Measurements from ENCODE around the gene PPP2R5C. TPM values are rescaled to one million over a fixed set of nuclear protein-coding genes. Genes with fewer than 3 reads are reported as not detected.

Gene PPP2R5C
- total and polyA plus RNA-seq, 9 of the 15 experiments (the other 6 are each of a cell fraction or from before 2014, with no cell fraction given), result 284 to 617 (median 395) TPM

DNA sequence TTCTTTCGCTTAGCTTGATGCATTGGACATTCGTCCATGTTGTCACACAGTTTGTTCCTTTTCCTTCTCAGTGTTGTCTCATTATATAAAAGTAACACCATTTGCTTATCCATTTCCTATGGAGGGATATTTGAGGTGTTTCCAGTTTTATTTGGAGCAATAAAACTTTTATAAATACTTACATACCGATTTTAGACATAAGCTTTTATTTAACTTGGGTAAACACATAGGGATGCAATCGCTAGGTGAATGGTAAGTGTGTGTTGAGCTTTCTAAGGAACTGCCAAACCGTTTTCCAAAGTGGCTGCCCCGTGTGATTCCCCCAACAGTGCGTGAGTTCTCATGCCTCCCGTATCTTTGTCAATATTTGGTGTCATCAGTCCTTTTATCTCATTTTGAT is 107.7 kb downstream of the PPP2R5C start (continued):
- TF ChIP-seq, protein P1, sequence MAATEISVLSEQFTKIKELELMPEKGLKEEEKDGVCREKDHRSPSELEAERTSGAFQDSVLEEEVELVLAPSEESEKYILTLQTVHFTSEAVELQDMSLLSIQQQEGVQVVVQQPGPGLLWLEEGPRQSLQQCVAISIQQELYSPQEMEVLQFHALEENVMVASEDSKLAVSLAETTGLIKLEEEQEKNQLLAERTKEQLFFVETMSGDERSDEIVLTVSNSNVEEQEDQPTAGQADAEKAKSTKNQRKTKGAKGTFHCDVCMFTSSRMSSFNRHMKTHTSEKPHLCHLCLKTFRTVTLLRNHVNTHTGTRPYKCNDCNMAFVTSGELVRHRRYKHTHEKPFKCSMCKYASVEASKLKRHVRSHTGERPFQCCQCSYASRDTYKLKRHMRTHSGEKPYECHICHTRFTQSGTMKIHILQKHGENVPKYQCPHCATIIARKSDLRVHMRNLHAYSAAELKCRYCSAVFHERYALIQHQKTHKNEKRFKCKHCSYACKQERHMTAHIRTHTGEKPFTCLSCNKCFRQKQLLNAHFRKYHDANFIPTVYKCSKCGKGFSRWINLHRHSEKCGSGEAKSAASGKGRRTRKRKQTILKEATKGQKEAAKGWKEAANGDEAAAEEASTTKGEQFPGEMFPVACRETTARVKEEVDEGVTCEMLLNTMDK (IDR thresholded peaks at IDR 0.05; ENCODE audit: borderline replicate concordance, insufficient read depth, low read depth, low read length, poor library complexity, severe bottlenecking), result no peak
- TF ChIP-seq JUND (IDR thresholded peaks at IDR 0.05; ENCODE audit: borderline replicate concordance, low read depth, low read length) (no peak), JUND (tag; IDR thresholded peaks at IDR 0.05; ENCODE audit: borderline replicate concordance, low read depth, low read length) (no peak), MEF2A (IDR thresholded peaks at IDR 0.05; ENCODE audit: control insufficient read depth, low read depth, low read length) (no peak), KAT7 (CRISPR knock-in tag; IDR thresholded peaks at IDR 0.05; ENCODE audit: borderline replicate concordance) (no peak)

DNA sequence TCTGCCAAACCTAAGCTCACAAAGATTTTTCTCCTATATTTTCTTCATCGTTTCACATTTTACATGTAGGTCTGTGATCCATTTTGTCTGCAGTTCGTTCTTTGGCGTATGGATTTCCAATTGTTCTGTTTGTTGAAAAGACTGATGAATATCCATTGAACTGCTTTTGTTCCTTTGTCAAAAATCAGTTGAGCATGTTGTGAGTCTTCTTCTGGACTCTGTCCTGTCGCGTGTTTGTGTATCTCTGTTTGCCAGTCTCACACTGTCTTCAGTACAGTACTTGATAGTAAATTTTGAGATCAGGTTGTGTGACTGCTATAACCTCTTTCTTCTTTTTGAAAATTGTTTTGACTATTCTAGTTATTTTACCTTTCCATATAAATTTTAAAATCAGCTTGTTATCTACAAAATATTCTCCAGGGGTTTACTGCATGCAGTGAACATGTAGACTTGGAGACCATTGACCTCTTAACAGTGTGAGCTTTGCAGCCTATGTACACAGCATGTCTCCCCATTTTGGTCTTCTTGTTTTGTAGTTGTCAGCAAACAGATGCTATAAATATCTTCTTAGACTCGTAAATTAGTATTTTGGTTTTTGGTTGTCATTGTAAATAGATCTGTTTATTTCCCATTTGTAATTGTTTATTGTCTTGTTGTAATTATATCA is 108.9 kb downstream of the PPP2R5C start:
- Histone ChIP-seq H3K27ac (ENCODE audit: extremely low read depth, low read depth, low read length) (no peak overlapping the region), H3K9me3 (replicated peaks; ENCODE audit: control insufficient read depth, insufficient read depth, low read depth, low read length) (no peaks in the 10 kb centered on the region), H4K20me1 (replicated peaks; ENCODE audit: control insufficient read depth, insufficient read depth, low read length) (no peaks in the 10 kb centered on the region), H3K36me3 (ENCODE audit: control insufficient read depth, insufficient read depth, low read length) (peaks cover 7% of the 10 kb centered on the region), H3K9ac (ENCODE audit: insufficient read depth in 1 of 2, low read depth in 2 of 2, low read length in 2 of 2) (no peak overlapping the region), H3K4me3 (no peak overlapping the region), H3K9me1 (ENCODE audit: control insufficient read depth, insufficient read depth, low read length) (no peaks in the 10 kb centered on the region), H3K4me2 (ENCODE audit: insufficient read depth, low read length) (no peak overlapping the region), H3K4me1 (replicated peaks in 1 of 2; ENCODE audit: control insufficient read depth in 2 of 2, insufficient read depth in 2 of 2, low read length in 2 of 2) (peaks cover 3 to 14% of the 10 kb centered on the region in 2 experiments; a peak in 3 of 5 replicates), H3K27me3 (ENCODE audit: control insufficient read depth in 2 of 2, insufficient read depth in 2 of 2, low read length in 2 of 2) (no peaks in the 10 kb centered on the region), H3K79me2 (ENCODE audit: control insufficient read depth, insufficient read depth, low read length) (peaks cover 64% of the 10 kb centered on the region), H2AFZ (ENCODE audit: low read depth, low read length) (no peak overlapping the region)
- FAIRE-seq (peak; percentile 32), ATAC-seq (no peak), DNase-seq (ENCODE audit: extremely low read depth in 1 of 4, low spot score in 3 of 4) (no peak)
- BruUV-seq (replicated peaks), result no TSS peak
- intact Hi-C loops (cut with micrococcal nuclease) (no loop called here), in situ Hi-C loops (cut with MboI) (no loop called here)
- ChIA-PET POLR2A (no interaction called here), CTCF (ENCODE audit: low intra/inter-chr PET ratio) (no interaction called here)
- 62% methylated on average over 6 of the region's 6 CpGs for WGBS (ENCODE audit: insufficient coverage, low coverage, missing lambda C conversion rate)
- TF ChIP-seq ARID1B (IDR thresholded peaks at IDR 0.05), result no peak
- TF ChIP-seq, protein P2, sequence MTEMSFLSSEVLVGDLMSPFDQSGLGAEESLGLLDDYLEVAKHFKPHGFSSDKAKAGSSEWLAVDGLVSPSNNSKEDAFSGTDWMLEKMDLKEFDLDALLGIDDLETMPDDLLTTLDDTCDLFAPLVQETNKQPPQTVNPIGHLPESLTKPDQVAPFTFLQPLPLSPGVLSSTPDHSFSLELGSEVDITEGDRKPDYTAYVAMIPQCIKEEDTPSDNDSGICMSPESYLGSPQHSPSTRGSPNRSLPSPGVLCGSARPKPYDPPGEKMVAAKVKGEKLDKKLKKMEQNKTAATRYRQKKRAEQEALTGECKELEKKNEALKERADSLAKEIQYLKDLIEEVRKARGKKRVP (CRISPR knock-in tag; IDR thresholded peaks at IDR 0.05), result no peak
- TF ChIP-seq RBM25 (IDR thresholded peaks at IDR 0.05; ENCODE audit: low read depth, low read length, severe bottlenecking), result no peak
- TF ChIP-seq ZNF146 (CRISPR knock-in tag; IDR thresholded peaks at IDR 0.05; ENCODE audit: unreplicated experiment), result no peak
